ENCODE measurements around the gene PTPN3. TPM values are rescaled to one million over a fixed set of nuclear protein-coding genes. Genes with fewer than 3 reads are reported as not detected.

The PTPN3 gene
- total RNA-seq, 2 donors from 2014 or later, result 11.0 to 16.3 TPM

- no peaks in the 10 kb centered on the region for H3K4me1 ChIP-seq (replicated peaks)
- no peak overlapping the region for H3K27ac ChIP-seq
- intact Hi-C loops (cut with DNase I), result no loop called here
- no peaks in the 10 kb centered on the region for H3K9me3 ChIP-seq
- TF ChIP-seq POLR2AphosphoS5 (IDR thresholded peaks at IDR 0.05), result no peak
- TF ChIP-seq, protein P1, sequence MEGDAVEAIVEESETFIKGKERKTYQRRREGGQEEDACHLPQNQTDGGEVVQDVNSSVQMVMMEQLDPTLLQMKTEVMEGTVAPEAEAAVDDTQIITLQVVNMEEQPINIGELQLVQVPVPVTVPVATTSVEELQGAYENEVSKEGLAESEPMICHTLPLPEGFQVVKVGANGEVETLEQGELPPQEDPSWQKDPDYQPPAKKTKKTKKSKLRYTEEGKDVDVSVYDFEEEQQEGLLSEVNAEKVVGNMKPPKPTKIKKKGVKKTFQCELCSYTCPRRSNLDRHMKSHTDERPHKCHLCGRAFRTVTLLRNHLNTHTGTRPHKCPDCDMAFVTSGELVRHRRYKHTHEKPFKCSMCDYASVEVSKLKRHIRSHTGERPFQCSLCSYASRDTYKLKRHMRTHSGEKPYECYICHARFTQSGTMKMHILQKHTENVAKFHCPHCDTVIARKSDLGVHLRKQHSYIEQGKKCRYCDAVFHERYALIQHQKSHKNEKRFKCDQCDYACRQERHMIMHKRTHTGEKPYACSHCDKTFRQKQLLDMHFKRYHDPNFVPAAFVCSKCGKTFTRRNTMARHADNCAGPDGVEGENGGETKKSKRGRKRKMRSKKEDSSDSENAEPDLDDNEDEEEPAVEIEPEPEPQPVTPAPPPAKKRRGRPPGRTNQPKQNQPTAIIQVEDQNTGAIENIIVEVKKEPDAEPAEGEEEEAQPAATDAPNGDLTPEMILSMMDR (IDR thresholded peaks at IDR 0.05), result no peak
- no peak for TF ChIP-seq POLR2A (IDR thresholded peaks at IDR 0.05)
- no peaks in the 10 kb centered on the region for H3K27me3 ChIP-seq (replicated peaks; ENCODE audit: insufficient read depth)
- no peak for DNase-seq (ENCODE audit: low spot score)
- 72% methylated on average over 6 of the region's 6 CpGs for WGBS
- H3K36me3 ChIP-seq, result no peaks in the 10 kb centered on the region
- no peak overlapping the region for H3K4me3 ChIP-seq
Observed at GRCh38 chr9:109493648-109494047, 4.5 kb downstream of the PTPN3 start.

DNA sequence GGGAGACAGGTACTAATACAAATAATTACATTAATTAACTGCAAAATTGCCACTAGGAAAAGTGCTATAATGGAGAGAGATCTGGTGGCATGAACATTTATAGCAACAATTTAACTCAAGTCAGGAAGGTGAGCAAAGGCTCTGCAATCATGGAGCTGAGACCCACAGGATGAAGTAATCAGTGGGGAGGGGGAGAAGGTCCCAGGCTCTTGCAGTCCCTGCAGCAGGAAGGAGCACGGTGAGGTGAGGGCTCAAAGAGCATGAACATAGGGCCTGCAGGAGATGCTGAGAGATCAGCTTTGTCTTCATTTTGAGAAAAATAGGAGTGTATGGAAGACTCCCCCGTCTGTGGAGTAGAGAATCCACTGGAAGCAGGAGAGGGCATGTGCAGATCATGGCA lies 6.5 kb downstream of the PTPN3 start:
- TF ChIP-seq, protein P1 (IDR thresholded peaks at IDR 0.05), result no peak
- TF ChIP-seq POLR2AphosphoS5 (IDR thresholded peaks at IDR 0.05), result no peak
- TF ChIP-seq POLR2A (IDR thresholded peaks at IDR 0.05), result no peak
- no peaks in the 10 kb centered on the region for H3K27me3 ChIP-seq (replicated peaks; ENCODE audit: insufficient read depth)
- H3K27ac ChIP-seq, result no peak overlapping the region
- intact Hi-C loops (cut with DNase I), result no loop called here
- no peaks in the 10 kb centered on the region for H3K36me3 ChIP-seq
- DNase-seq (ENCODE audit: low spot score), result no peak
- no peaks in the 10 kb centered on the region for H3K4me1 ChIP-seq (replicated peaks)
- H3K9me3 ChIP-seq, result no peaks in the 10 kb centered on the region
- H3K4me3 ChIP-seq, result no peak overlapping the region
- WGBS, result 71% methylated on average over 2 of the region's 2 CpGs

DNA sequence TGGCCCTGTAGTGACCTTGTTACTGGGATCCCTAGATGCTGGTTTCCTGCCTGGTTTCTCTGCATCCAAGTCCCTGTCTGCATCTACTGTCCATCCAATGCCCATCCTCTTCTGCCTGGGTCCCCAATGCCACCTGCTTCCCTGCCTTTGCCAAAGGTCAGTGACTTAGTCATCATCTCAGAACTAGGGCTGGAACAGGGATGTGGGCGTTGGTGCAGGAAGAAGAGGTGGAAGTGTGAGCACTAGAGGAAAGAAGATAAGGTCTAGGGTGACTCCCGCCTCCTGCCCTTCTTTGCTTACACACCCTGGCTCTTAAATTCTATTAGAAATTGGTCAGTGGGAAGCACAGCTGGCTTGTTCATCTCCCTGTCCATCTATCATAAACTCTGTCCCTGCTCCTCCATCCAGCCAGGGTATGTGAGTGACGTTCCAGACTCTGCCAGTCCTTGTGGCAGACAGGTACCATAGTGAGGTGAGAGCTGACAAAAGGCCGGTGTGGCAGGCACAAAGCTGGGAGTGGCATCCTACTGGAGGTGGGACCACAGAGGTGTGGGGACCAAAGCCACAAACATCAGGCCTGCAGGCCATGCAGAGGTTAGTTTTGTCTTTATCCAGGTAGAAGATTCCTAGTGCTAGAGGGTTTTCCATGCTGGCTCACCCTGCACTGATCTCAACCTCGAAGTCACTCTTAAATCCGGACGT lies 9.2 kb downstream of the PTPN3 start:
- intact Hi-C loops (cut with DNase I), result no loop called here

DNA sequence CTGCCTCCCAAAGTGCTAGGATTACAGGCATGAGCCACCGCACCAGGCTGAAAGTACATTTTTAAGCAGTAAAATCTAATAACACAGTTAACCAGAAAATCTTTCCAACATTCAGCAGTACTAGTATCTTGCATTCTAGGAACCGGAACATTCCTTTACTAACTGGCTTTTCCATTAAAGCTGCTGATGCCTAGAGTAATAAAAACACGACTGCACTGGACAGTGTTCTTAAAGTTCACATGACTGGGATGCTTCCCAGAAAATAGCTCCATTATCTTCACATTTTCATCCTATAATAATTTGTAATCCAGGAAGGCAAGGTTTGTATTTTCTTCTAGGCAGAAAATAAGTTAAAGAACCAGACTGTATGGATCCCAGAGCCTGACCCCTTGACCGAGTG lies 9.8 kb downstream of the PTPN3 start:
- no peaks in the 10 kb centered on the region for H3K36me3 ChIP-seq
- no peak for DNase-seq (ENCODE audit: low spot score)
- WGBS, result 71% methylated on average over 4 of the region's 4 CpGs
- no peaks in the 10 kb centered on the region for H3K9me3 ChIP-seq
- no peaks in the 10 kb centered on the region for H3K4me1 ChIP-seq (replicated peaks)
- H3K4me3 ChIP-seq, result no peak overlapping the region
- no peaks in the 10 kb centered on the region for H3K27me3 ChIP-seq (replicated peaks; ENCODE audit: insufficient read depth)
- TF ChIP-seq POLR2AphosphoS5 (IDR thresholded peaks at IDR 0.05), result no peak
- TF ChIP-seq, protein P1 (IDR thresholded peaks at IDR 0.05), result no peak
- no peak for TF ChIP-seq POLR2A (IDR thresholded peaks at IDR 0.05)
- intact Hi-C loops (cut with DNase I), result no loop called here
- H3K27ac ChIP-seq, result no peak overlapping the region

More for the DNA sequence above, 9.2 kb downstream of the PTPN3 start:
- H3K36me3 ChIP-seq, result no peaks in the 10 kb centered on the region
- no peak overlapping the region for H3K27ac ChIP-seq
- TF ChIP-seq POLR2AphosphoS5 (IDR thresholded peaks at IDR 0.05), result no peak
- TF ChIP-seq, protein P1 (IDR thresholded peaks at IDR 0.05), result no peak
- TF ChIP-seq POLR2A (IDR thresholded peaks at IDR 0.05), result no peak
- H3K4me1 ChIP-seq (replicated peaks), result no peaks in the 10 kb centered on the region
- 68% methylated on average over 7 of the region's 7 CpGs for WGBS
- no peak overlapping the region for H3K4me3 ChIP-seq
- no peaks in the 10 kb centered on the region for H3K9me3 ChIP-seq
- H3K27me3 ChIP-seq (replicated peaks; ENCODE audit: insufficient read depth), result no peaks in the 10 kb centered on the region
- DNase-seq (ENCODE audit: low spot score), result no peak

DNA sequence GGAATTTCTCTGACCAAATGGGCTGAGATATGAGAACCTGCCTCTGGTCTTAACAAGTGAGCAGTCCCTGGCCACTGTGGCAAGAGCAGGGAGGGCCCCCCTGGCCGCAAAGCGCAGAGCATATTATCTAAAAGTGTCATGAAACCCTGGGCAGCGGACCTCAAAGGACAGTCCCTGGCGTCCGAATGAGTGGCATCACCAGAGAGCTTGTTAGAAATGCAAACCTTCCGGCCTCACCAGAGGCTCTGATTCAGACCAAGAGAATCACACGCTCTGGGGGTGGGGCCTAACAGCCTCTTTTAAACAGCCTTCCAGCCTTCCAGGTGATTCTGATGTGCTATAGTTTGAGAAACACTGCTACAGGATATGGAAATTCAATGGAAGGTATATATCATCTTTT lies 10.9 kb downstream of the PTPN3 start:
- 65% methylated on average over 7 of the region's 7 CpGs for WGBS
- DNase-seq (ENCODE audit: low spot score), result no peak
- intact Hi-C loops (cut with DNase I), result no loop called here
- Histone ChIP-seq H3K27me3 (replicated peaks; ENCODE audit: insufficient read depth) (no peaks in the 10 kb centered on the region), H3K27ac (no peak overlapping the region), H3K4me1 (replicated peaks) (no peaks in the 10 kb centered on the region), H3K9me3 (no peaks in the 10 kb centered on the region), H3K36me3 (no peaks in the 10 kb centered on the region), H3K4me3 (no peak overlapping the region)
- no peak for TF ChIP-seq POLR2A (IDR thresholded peaks at IDR 0.05)
- TF ChIP-seq, protein P1 (IDR thresholded peaks at IDR 0.05), result no peak
- TF ChIP-seq POLR2AphosphoS5 (IDR thresholded peaks at IDR 0.05), result no peak
